NCI-H128 (cell line): ENCODE measurements around the gene CARD16.
"Not testable (repeated sequence)": the region's sequence is repeated elsewhere in the genome, so short reads cannot be mapped to it uniquely, and the experiment has no call there.

ENCODE experiments used
- DNase-seq: peaks from one replicate; lab custom pipeline; 2025; ENCODE audit not compliant: unreplicated experiment; lab: John Stamatoyannopoulos, UW

CARD16 gene

GRCh38 chr11:105044557-105045524 is at the start of gene CARD16:
CARD16 (minus strand) TSS chr11:105045335; CDS start chr11:105045297, 38 bp downstream.
- not testable (repeated sequence) for DNase-seq

GRCh38 chr11:105092256-105093239 is 47.4 kb upstream of the CARD16 start:
- DNase-seq = no peak

- no peak for DNase-seq
These were observed 36.4 kb upstream of the CARD16 start for GRCh38 chr11:105081412-105082150.

GRCh38 chr11:105080171-105080906 is 35.2 kb upstream of the CARD16 start:
- not testable (repeated sequence) for DNase-seq

- DNase-seq = no peak
These were observed 33.1 kb upstream of the CARD16 start for GRCh38 chr11:105078283-105078682.

- DNase-seq = not testable (repeated sequence)
These were observed 32.1 kb upstream of the CARD16 start for GRCh38 chr11:105077141-105077790.

- DNase-seq = no peak
These were observed 29.0 kb upstream of the CARD16 start for GRCh38 chr11:105074166-105074530.

GRCh38 chr11:105073456-105074165 is 28.5 kb upstream of the CARD16 start:
- DNase-seq = no peak

- DNase-seq = not testable (repeated sequence)
These were observed 26.9 kb upstream of the CARD16 start for GRCh38 chr11:105072080-105072479.

- DNase-seq = no peak
These were observed 26.1 kb upstream of the CARD16 start for GRCh38 chr11:105071089-105071732.

- DNase-seq = no peak
These were observed 25.2 kb upstream of the CARD16 start for GRCh38 chr11:105070306-105070705.

- not testable (repeated sequence) for DNase-seq
These were observed 24.6 kb upstream of the CARD16 start for GRCh38 chr11:105069749-105070148.

GRCh38 chr11:105063245-105063941 is 18.3 kb upstream of the CARD16 start:
- DNase-seq = not testable (repeated sequence)

- no peak for DNase-seq
These were observed 12.3 kb upstream of the CARD16 start for GRCh38 chr11:105057432-105057831.

GRCh38 chr11:105056446-105056845 is 11.3 kb upstream of the CARD16 start:
- DNase-seq = no peak

GRCh38 chr11:105054723-105055493 is 9.8 kb upstream of the CARD16 start:
- no peak for DNase-seq

GRCh38 chr11:105052487-105052886 is 7.4 kb upstream of the CARD16 start:
- no peak for DNase-seq
